Mesothelial cell of epicardium (in vitro differentiated cells): ENCODE measurements around the gene C16orf78. TPM values are rescaled to one million over a fixed set of nuclear protein-coding genes. Genes with fewer than 3 reads are reported as not detected.

ENCODE experiments used
- DNase-seq, 2 experiments: peaks; one replicate each; pipeline ENCODE4 v3.0.0; 2021; ENCODE audit warnings: low spot score in 2 of 2; ENCODE audit not compliant: unreplicated experiment in 2 of 2
- H3K27ac Mint-ChIP-seq: 2 replicates; pipeline ENCODE4 v1.8.0; 2021; ENCODE audit warnings: mixed read lengths
- H3K27me3 Mint-ChIP-seq: 2 replicates; pipeline ENCODE4 v1.8.0; 2021; ENCODE audit warnings: low read depth, mixed read lengths
- H3K36me3 Mint-ChIP-seq: 2 replicates; pipeline ENCODE4 v1.8.0; 2021; ENCODE audit warnings: mixed read lengths
- H3K4me1 Mint-ChIP-seq: 2 replicates; pipeline ENCODE4 v1.8.0; 2021; ENCODE audit warnings: mixed read lengths
- H3K4me3 Mint-ChIP-seq: 2 replicates; pipeline ENCODE4 v1.8.0; 2021; ENCODE audit warnings: mild to moderate bottlenecking, moderate library complexity, mixed read lengths
- H3K9me3 Mint-ChIP-seq: 2 replicates; pipeline ENCODE4 v1.8.0; 2021; ENCODE audit warnings: mixed read lengths
- CTCF ChIP-seq: fragments of 200-600 bp; sonication (generic); IDR thresholded peaks from one replicate; pipeline ENCODE4 v1.5.0; 2021; ENCODE audit warnings: antibody characterized with exemption; ENCODE audit not compliant: unreplicated experiment
- total RNA-seq: library from RNA; stranded (reverse); gene quantifications from 3 replicates; pipeline ENCODE4 v1.2.1, GENCODE V29; 2021

Gene C16orf78
- total RNA-seq, 1 donor from 2014 or later = not detected

DNA sequence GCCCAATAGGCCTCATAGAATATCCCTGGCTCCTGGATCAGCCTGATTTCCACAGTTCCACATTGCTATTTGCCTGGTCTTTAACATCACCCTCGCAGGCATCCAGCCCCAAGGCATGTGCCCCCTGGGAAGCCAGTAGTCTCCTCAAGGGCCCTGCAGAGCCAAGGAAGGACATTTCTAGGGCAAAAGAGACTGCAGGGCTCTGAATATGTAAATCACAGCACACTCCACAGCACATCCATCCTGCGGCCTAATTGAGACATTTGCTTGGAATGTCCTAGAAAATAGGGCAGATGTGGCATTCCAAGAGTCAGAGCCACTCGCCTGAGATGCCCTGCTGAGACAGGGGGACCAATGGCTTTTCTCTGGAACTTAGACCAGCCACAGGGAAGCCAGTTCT lies 11.4 kb upstream of the C16orf78 start:
- no peaks in the 10 kb centered on the region for H3K4me1 Mint-ChIP-seq
- DNase-seq = no peak

DNA sequence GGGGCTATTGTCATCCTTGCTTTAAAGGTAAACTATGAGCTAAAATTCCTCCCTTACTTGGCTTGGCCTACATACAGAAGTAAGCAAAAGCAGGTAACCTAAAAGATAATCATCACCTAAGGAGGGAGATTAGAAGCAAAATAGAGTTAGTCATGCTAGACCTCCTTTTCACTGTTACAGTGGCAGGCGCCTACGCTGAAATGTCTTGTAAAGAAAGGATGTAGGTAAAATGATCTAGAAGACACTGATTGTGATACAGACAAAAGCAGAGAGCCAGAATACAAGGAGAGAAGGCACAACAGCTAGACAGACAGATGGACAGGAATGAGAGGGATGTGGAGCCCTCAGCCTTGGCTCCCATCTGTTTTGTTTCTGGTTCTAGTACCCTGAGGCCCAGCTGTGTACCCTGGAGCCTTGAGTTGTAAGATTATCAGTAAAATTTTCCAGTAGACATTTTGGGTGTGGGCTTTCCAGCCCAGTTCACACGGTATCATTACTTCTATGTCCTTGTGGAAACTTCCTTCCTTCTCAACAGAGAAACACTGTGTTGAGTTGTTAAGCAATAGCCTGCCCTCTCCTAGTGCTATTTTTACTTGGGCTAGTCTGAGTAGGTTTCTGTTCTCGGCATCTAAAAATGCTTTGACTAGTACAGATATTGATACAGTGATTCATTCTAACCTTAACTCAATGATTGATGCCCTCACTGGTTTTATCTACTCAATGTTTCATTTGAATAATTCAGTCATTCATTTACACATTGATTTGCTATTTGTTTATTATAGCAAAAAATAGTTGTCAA lies 7.7 kb upstream of the C16orf78 start:
- Mint-ChIP-seq H3K9me3 (peaks cover 5% of the 10 kb centered on the region), H3K27me3 (peaks cover 12% of the 10 kb centered on the region), H3K4me3 (no peak overlapping the region), H3K36me3 (no peaks in the 10 kb centered on the region), H3K4me1 (no peaks in the 10 kb centered on the region), H3K27ac (no peak overlapping the region)
- DNase-seq = no peak
- TF ChIP-seq CTCF = no peak

More for the DNA sequence above, 11.4 kb upstream of the C16orf78 start:
- Mint-ChIP-seq H3K27me3 (peaks cover 27% of the 10 kb centered on the region), H3K4me3 (no peak overlapping the region), H3K27ac (no peak overlapping the region), H3K36me3 (no peaks in the 10 kb centered on the region), H3K9me3 (peaks cover 5% of the 10 kb centered on the region)
- no peak for TF ChIP-seq CTCF

- DNase-seq = no peak
- no peaks in the 10 kb centered on the region for H3K36me3 Mint-ChIP-seq
- H3K27me3 Mint-ChIP-seq = peaks cover 16% of the 10 kb centered on the region
- no peak overlapping the region for H3K27ac Mint-ChIP-seq
- peaks cover 5% of the 10 kb centered on the region for H3K9me3 Mint-ChIP-seq
- no peak for TF ChIP-seq CTCF
- H3K4me1 Mint-ChIP-seq = no peaks in the 10 kb centered on the region
- no peak overlapping the region for H3K4me3 Mint-ChIP-seq
Observed at GRCh38 chr16:49366669-49367068, 6.9 kb upstream of the C16orf78 start.

GRCh38 chr16:49369651-49370611 lies 3.7 kb upstream of the C16orf78 start:
- Mint-ChIP-seq H3K27ac (no peak overlapping the region), H3K9me3 (no peaks in the 10 kb centered on the region), H3K27me3 (peaks cover 9% of the 10 kb centered on the region), H3K4me1 (no peaks in the 10 kb centered on the region), H3K4me3 (no peak overlapping the region), H3K36me3 (no peaks in the 10 kb centered on the region)
- DNase-seq = no peak
- TF ChIP-seq CTCF = no peak

- no peaks in the 10 kb centered on the region for H3K36me3 Mint-ChIP-seq
- DNase-seq = no peak
- no peak for TF ChIP-seq CTCF
- H3K27ac Mint-ChIP-seq = no peak overlapping the region
- no peaks in the 10 kb centered on the region for H3K9me3 Mint-ChIP-seq
- peaks cover 11% of the 10 kb centered on the region for H3K27me3 Mint-ChIP-seq
- no peak overlapping the region for H3K4me3 Mint-ChIP-seq
- H3K4me1 Mint-ChIP-seq = no peaks in the 10 kb centered on the region
Observed at GRCh38 chr16:49376206-49376605, 2.6 kb downstream of the C16orf78 start.
